ENCODE data around the gene PPY. TPM values are rescaled to one million over a fixed set of nuclear protein-coding genes. Genes with fewer than 3 reads are reported as not detected.

Gene PPY
- total RNA-seq, 1 experiment from 2014 or later, result not detected

DNA sequence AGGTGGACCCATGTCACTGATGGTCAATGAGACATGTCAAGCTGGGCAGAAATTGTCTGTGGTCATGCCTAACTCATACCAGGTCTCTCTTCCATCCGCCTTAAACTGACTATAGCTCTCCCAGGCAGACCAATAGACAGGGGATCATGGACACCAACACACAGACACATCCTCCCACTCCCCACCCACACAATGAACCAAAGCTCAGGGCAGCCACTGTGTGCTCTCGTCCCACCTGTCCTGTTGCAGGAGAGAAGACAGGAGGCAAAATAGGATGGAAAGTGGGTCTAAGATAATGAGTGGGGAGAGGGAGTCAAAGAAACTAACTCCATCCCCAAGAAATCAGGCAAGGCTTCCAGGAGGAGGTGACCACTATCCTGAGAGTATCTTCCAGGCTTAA, 8.3 kb upstream of the PPY start:
- CTCF ChIA-PET, result interaction anchor here (0.7 to 1.7 kb wide), 7 partner anchors 10 to 167 kb away, joined by 3 to 4 read pairs (median 4); partner anchors contain the start of gene MPP2
- H3K4me1 Mint-ChIP-seq, result peaks cover 20% of the 10 kb centered on the region
- H3K36me3 Mint-ChIP-seq, result no peaks in the 10 kb centered on the region
- POLR2A ChIA-PET, result interaction anchor here (0.9 kb wide), 1 partner anchor 61 kb away, joined by 3 read pairs; no protein-coding TSS in a partner anchor
- no peak overlapping the region for H3K4me3 Mint-ChIP-seq
- H3K27me3 Mint-ChIP-seq (ENCODE audit: low read depth), result peaks cover 51% of the 10 kb centered on the region
- H3K27ac Mint-ChIP-seq, result no peak overlapping the region
- ATAC-seq, result no peak
- no peak for DNase-seq (ENCODE audit: low spot score)
- TF ChIP-seq ZNF423 (CRISPR knock-in tag; IDR thresholded peaks at IDR 0.05) (no peak), KAT7 (CRISPR knock-in tag; IDR thresholded peaks at IDR 0.05; ENCODE audit: borderline replicate concordance) (no peak), FOXP1 (CRISPR knock-in tag; IDR thresholded peaks at IDR 0.05; ENCODE audit: borderline replicate concordance) (no peak), SP1 (CRISPR knock-in tag; conservative IDR thresholded peaks at IDR 0.05) (no peak), ESRRA (CRISPR knock-in tag; IDR thresholded peaks at IDR 0.05; ENCODE audit: borderline replicate concordance) (no peak), RORB (CRISPR knock-in tag; IDR thresholded peaks at IDR 0.05) (no peak), ZNF138 (CRISPR knock-in tag; conservative IDR thresholded peaks at IDR 0.05) (no peak)
- TF ChIP-seq, protein P1, sequence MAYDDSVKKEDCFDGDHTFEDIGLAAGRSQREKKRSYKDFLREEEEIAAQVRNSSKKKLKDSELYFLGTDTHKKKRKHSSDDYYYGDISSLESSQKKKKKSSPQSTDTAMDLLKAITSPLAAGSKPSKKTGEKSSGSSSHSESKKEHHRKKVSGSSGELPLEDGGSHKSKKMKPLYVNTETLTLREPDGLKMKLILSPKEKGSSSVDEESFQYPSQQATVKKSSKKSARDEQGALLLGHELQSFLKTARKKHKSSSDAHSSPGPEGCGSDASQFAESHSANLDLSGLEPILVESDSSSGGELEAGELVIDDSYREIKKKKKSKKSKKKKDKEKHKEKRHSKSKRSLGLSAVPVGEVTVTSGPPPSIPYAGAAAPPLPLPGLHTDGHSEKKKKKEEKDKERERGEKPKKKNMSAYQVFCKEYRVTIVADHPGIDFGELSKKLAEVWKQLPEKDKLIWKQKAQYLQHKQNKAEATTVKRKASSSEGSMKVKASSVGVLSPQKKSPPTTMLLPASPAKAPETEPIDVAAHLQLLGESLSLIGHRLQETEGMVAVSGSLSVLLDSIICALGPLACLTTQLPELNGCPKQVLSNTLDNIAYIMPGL (CRISPR knock-in tag; IDR thresholded peaks at IDR 0.05), result no peak
- no peaks in the 10 kb centered on the region for H3K9me3 Mint-ChIP-seq

DNA sequence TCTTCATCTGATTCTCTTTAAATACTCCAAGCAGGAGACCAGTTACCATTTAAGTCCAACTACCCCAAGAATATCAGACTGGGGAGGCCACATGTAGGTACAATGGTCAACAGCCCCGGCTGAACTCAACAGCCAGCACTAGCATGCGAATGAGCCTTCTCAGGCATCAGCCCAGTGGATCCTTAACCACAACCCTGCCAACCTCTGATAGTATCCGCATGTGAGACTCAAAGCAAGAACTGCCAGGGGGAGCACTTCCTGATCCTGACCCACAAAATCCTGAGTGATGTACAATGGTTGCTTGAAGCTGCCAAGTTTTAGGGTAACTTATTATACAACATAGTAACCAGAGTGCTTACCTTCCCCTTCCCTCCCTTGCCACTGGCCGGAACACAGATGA, 7.5 kb upstream of the PPY start:
- no peak overlapping the region for H3K4me3 Mint-ChIP-seq
- no peak for TF ChIP-seq ZNF138 (CRISPR knock-in tag; conservative IDR thresholded peaks at IDR 0.05)
- TF ChIP-seq PRRX2 (CRISPR knock-in tag; IDR thresholded peaks at IDR 0.05), result no peak
- TF ChIP-seq, protein P2, sequence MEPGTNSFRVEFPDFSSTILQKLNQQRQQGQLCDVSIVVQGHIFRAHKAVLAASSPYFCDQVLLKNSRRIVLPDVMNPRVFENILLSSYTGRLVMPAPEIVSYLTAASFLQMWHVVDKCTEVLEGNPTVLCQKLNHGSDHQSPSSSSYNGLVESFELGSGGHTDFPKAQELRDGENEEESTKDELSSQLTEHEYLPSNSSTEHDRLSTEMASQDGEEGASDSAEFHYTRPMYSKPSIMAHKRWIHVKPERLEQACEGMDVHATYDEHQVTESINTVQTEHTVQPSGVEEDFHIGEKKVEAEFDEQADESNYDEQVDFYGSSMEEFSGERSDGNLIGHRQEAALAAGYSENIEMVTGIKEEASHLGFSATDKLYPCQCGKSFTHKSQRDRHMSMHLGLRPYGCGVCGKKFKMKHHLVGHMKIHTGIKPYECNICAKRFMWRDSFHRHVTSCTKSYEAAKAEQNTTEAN (CRISPR knock-in tag; IDR thresholded peaks at IDR 0.05), result no peak
- TF ChIP-seq SOX15 (CRISPR knock-in tag; IDR thresholded peaks at IDR 0.05), result no peak
- TF ChIP-seq TEAD4 (CRISPR knock-in tag; IDR thresholded peaks at IDR 0.05), result no peak
- TF ChIP-seq MYBL2 (CRISPR knock-in tag; IDR thresholded peaks at IDR 0.05), result no peak
- TF ChIP-seq RORB (CRISPR knock-in tag; IDR thresholded peaks at IDR 0.05), result no peak
- no peak for TF ChIP-seq ZNF121 (CRISPR knock-in tag; IDR thresholded peaks at IDR 0.05)
- no peak for TF ChIP-seq FOXJ3 (CRISPR knock-in tag; IDR thresholded peaks at IDR 0.05; ENCODE audit: borderline replicate concordance)
- H3K9me3 Mint-ChIP-seq, result no peaks in the 10 kb centered on the region
- no peak for ATAC-seq
- no peak for DNase-seq (ENCODE audit: low spot score)
- no peaks in the 10 kb centered on the region for H3K36me3 Mint-ChIP-seq
- ChIA-PET POLR2A (interaction anchor here (0.9 kb wide), 1 partner anchor 62 kb away, joined by 3 read pairs; no protein-coding TSS in a partner anchor), CTCF (interaction anchor here (0.7 to 1.6 kb wide), 5 partner anchors 9 to 168 kb away, joined by 3 to 4 read pairs (median 3); no protein-coding TSS in a partner anchor)
- no peak overlapping the region for H3K27ac Mint-ChIP-seq
- peaks cover 20% of the 10 kb centered on the region for H3K4me1 Mint-ChIP-seq
- peaks cover 46% of the 10 kb centered on the region for H3K27me3 Mint-ChIP-seq (ENCODE audit: low read depth)

DNA sequence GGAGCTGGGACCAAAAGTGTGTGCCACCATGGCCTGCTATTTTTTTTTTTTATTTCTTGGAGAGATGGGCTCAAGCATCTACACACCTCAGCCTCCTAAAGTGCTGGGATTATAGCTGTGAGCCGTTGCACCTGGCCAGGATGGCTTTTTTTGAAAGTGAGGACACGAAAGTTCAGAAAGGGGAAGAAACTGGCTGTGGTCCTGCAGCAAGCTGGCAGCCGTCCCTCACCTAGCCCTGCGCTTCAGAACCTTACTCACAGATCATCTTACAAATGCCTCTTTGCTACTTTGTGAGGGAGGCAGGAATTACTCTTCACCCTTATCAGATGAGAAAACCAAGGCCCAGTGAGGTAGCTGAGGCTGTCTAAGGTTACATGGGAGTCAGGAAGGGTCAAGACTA, 4.5 kb upstream of the PPY start:
- peaks cover 20% of the 10 kb centered on the region for H3K4me1 Mint-ChIP-seq
- POLR2A ChIA-PET, result no interaction called here
- no peak for DNase-seq (ENCODE audit: low spot score)
- peaks cover 18% of the 10 kb centered on the region for H3K27me3 Mint-ChIP-seq (ENCODE audit: low read depth)
- no peak overlapping the region for H3K27ac Mint-ChIP-seq
- no peaks in the 10 kb centered on the region for H3K36me3 Mint-ChIP-seq
- ATAC-seq, result no peak
- no peaks in the 10 kb centered on the region for H3K9me3 Mint-ChIP-seq
- CTCF ChIA-PET, result interaction anchor here (0.5 to 5.8 kb wide), 10 partner anchors 9 to 222 kb away, joined by 3 to 58 read pairs (median 4); no protein-coding TSS in a partner anchor
- no peak overlapping the region for H3K4me3 Mint-ChIP-seq
- TF ChIP-seq NR2C2 (CRISPR knock-in tag; IDR thresholded peaks at IDR 0.05), result no peak
- TF ChIP-seq RELA (CRISPR knock-in tag; IDR thresholded peaks at IDR 0.05; ENCODE audit: borderline replicate concordance), result no peak
- TF ChIP-seq, protein P1 (CRISPR knock-in tag; IDR thresholded peaks at IDR 0.05), result no peak
- TF ChIP-seq, protein P3, sequence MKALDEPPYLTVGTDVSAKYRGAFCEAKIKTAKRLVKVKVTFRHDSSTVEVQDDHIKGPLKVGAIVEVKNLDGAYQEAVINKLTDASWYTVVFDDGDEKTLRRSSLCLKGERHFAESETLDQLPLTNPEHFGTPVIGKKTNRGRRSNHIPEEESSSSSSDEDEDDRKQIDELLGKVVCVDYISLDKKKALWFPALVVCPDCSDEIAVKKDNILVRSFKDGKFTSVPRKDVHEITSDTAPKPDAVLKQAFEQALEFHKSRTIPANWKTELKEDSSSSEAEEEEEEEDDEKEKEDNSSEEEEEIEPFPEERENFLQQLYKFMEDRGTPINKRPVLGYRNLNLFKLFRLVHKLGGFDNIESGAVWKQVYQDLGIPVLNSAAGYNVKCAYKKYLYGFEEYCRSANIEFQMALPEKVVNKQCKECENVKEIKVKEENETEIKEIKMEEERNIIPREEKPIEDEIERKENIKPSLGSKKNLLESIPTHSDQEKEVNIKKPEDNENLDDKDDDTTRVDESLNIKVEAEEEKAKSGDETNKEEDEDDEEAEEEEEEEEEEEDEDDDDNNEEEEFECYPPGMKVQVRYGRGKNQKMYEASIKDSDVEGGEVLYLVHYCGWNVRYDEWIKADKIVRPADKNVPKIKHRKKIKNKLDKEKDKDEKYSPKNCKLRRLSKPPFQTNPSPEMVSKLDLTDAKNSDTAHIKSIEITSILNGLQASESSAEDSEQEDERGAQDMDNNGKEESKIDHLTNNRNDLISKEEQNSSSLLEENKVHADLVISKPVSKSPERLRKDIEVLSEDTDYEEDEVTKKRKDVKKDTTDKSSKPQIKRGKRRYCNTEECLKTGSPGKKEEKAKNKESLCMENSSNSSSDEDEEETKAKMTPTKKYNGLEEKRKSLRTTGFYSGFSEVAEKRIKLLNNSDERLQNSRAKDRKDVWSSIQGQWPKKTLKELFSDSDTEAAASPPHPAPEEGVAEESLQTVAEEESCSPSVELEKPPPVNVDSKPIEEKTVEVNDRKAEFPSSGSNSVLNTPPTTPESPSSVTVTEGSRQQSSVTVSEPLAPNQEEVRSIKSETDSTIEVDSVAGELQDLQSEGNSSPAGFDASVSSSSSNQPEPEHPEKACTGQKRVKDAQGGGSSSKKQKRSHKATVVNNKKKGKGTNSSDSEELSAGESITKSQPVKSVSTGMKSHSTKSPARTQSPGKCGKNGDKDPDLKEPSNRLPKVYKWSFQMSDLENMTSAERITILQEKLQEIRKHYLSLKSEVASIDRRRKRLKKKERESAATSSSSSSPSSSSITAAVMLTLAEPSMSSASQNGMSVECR (CRISPR knock-in tag; IDR thresholded peaks at IDR 0.05; ENCODE audit: borderline replicate concordance), result no peak
- TF ChIP-seq, protein P4, sequence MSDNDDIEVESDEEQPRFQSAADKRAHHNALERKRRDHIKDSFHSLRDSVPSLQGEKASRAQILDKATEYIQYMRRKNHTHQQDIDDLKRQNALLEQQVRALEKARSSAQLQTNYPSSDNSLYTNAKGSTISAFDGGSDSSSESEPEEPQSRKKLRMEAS (CRISPR knock-in tag; IDR thresholded peaks at IDR 0.05), result no peak
- TF ChIP-seq ZNF317 (CRISPR knock-in tag; IDR thresholded peaks at IDR 0.05; ENCODE audit: borderline replicate concordance, low read depth), result no peak
- TF ChIP-seq FOXJ3 (CRISPR knock-in tag; IDR thresholded peaks at IDR 0.05; ENCODE audit: borderline replicate concordance), result no peak
- TF ChIP-seq NR1H2 (CRISPR knock-in tag; IDR thresholded peaks at IDR 0.05), result no peak
- TF ChIP-seq, protein P5, sequence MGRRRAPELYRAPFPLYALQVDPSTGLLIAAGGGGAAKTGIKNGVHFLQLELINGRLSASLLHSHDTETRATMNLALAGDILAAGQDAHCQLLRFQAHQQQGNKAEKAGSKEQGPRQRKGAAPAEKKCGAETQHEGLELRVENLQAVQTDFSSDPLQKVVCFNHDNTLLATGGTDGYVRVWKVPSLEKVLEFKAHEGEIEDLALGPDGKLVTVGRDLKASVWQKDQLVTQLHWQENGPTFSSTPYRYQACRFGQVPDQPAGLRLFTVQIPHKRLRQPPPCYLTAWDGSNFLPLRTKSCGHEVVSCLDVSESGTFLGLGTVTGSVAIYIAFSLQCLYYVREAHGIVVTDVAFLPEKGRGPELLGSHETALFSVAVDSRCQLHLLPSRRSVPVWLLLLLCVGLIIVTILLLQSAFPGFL (CRISPR knock-in tag; IDR thresholded peaks at IDR 0.05; ENCODE audit: borderline replicate concordance), result no peak
- no peak for TF ChIP-seq RORB (CRISPR knock-in tag; IDR thresholded peaks at IDR 0.05)
